Esophagus muscularis mucosa (tissue), 4 donors: ENCODE data around the gene CDK19. TPM values are rescaled to one million over a fixed set of nuclear protein-coding genes. Genes with fewer than 3 reads are reported as not detected.

ENCODE experiments used
- DNase-seq: peaks from one replicate; pipeline ENCODE4 v3.0.0-alpha.2; 2017; ENCODE audit errors: extremely low spot score
- H3K27ac ChIP-seq, 4 donors: fragments of 200-600 bp; sonication (generic); replicated peaks in 1 of 4; 1 replicate in 3 of 4; 2 replicates in 1 of 4; pipeline ENCODE4 v1.5.1; 2016 to 2019; ENCODE audit warnings: mild to moderate bottlenecking in 1 of 4
- H3K27me3 ChIP-seq, 4 donors: fragments of 200-600 bp; sonication (generic); one replicate each; pipeline versions ENCODE4 v1.5.1 to v1.6.0; 2016 to 2019
- H3K36me3 ChIP-seq, 4 donors: fragments of 200-600 bp; sonication (generic); one replicate each; pipeline ENCODE4 v1.5.1; 2016 to 2019
- H3K4me1 ChIP-seq, 4 donors: fragments of 200-600 bp; sonication (generic); one replicate each; pipeline ENCODE4 v1.5.1; 2016 to 2019
- H3K4me3 ChIP-seq, 4 donors: fragments of 200-600 bp; sonication (generic); 1 replicate in 2 of 4; 2 replicates in 2 of 4; pipeline ENCODE4 v1.5.1; 2016 to 2019; ENCODE audit warnings: mild to moderate bottlenecking in 4 of 4, moderate library complexity in 1 of 4
- H3K9me3 ChIP-seq, 4 donors: fragments of 200-600 bp; sonication (generic); 1 replicate in 3 of 4; 2 replicates in 1 of 4; pipeline ENCODE4 v1.5.1; 2016 to 2019
- CTCF ChIP-seq, 3 experiments: fragments of 200-600 bp in 2 of 3; fragments of 450-650 bp in 1 of 3; sonication (generic) in 2 of 3; IDR thresholded peaks; one replicate each; pipeline ENCODE4 v1.5.1; 2017 to 2019; ENCODE audit warnings: antibody characterized with exemption in 3 of 3, mild to moderate bottlenecking in 2 of 3, moderate library complexity in 1 of 3
- EP300 ChIP-seq: sonication (generic); formaldehyde crosslinking; IDR thresholded peaks from one replicate; pipeline ENCODE4 v1.6.1; 2017; ENCODE audit warnings: antibody characterized with exemption
- POLR2A ChIP-seq: fragments of 450-650 bp; IDR thresholded peaks from one replicate; pipeline ENCODE4 v1.6.1; 2017; ENCODE audit warnings: antibody characterized with exemption, moderate library complexity, mild to moderate bottlenecking, low read depth
- POLR2AphosphoS5 ChIP-seq, 2 donors: sonication (generic); formaldehyde crosslinking; IDR thresholded peaks; one replicate each; pipeline ENCODE4 v1.6.1; 2017; ENCODE audit warnings: antibody characterized with exemption in 2 of 2
- WGBS: methylation state at CpG from one replicate; pipeline ENCODE4 v1.1.5; 2018; 5-methylcytosine and 5-hydroxymethylcytosine counted together
- intact Hi-C: fragments of 100-400 bp; cut with DNase I; formaldehyde crosslinking; loops from one replicate; pipeline ENCODE4 v1.15.1; 2023
- total RNA-seq, 4 donors: library from RNA; depleted of rRNA; stranded (reverse); fragments of >200 nt; gene quantifications; one replicate each; pipeline versions ENCODE4 v1.1.0 to v1.2.1, GENCODE V29; 2016

The CDK19 gene
- total RNA-seq, 4 donors from 2014 or later, result 12.0 to 15.0 (median 13.6) TPM

GRCh38 chr6:110660066-110660655 is 155.1 kb downstream of the CDK19 start:
- no peaks in the 10 kb centered on the region for H3K9me3 ChIP-seq
- no peaks in the 10 kb centered on the region for H3K27me3 ChIP-seq
- intact Hi-C loops, result no loop called here
- no peak for TF ChIP-seq POLR2A
- TF ChIP-seq POLR2AphosphoS5 (IDR thresholded peaks at IDR 0.05), result no peak
- TF ChIP-seq CTCF (IDR thresholded peaks at IDR 0.05), result no peak
- no peak for TF ChIP-seq EP300
- H3K4me1 ChIP-seq, result no peaks in the 10 kb centered on the region
- H3K36me3 ChIP-seq, result peaks cover 0 to 5% (median 0%) of the 10 kb centered on the region in 4 donors
- 96% methylated on average over 9 of the region's 9 CpGs for WGBS
- DNase-seq, result no peak
- H3K27ac ChIP-seq, result no peak overlapping the region
- no peak overlapping the region for H3K4me3 ChIP-seq

- 72% methylated on average over 2 of the region's 2 CpGs for WGBS
- intact Hi-C loops, result no loop called here
- no peaks in the 10 kb centered on the region for H3K9me3 ChIP-seq
- DNase-seq, result no peak
- no peaks in the 10 kb centered on the region for H3K4me1 ChIP-seq
- H3K36me3 ChIP-seq, result peaks cover 0 to 5% (median 0%) of the 10 kb centered on the region in 4 donors
- no peak overlapping the region for H3K4me3 ChIP-seq
- TF ChIP-seq POLR2AphosphoS5 (IDR thresholded peaks at IDR 0.05) (no peak), POLR2A (no peak), CTCF (IDR thresholded peaks at IDR 0.05) (no peak), EP300 (no peak)
- no peak overlapping the region for H3K27ac ChIP-seq
- H3K27me3 ChIP-seq, result no peaks in the 10 kb centered on the region
Observed at GRCh38 chr6:110658631-110659211, 156.5 kb downstream of the CDK19 start.

GRCh38 chr6:110656492-110656891 is 158.8 kb downstream of the CDK19 start:
- Histone ChIP-seq H3K27ac (no peak overlapping the region), H3K27me3 (no peaks in the 10 kb centered on the region), H3K9me3 (no peaks in the 10 kb centered on the region), H3K4me1 (no peaks in the 10 kb centered on the region), H3K4me3 (no peak overlapping the region), H3K36me3 (peaks cover 0 to 5% (median 0%) of the 10 kb centered on the region in 4 donors)
- WGBS, result 97% methylated on average over 3 of the region's 3 CpGs
- DNase-seq, result no peak
- intact Hi-C loops, result no loop called here
- TF ChIP-seq POLR2A (no peak), EP300 (no peak), POLR2AphosphoS5 (IDR thresholded peaks at IDR 0.05) (no peak), CTCF (IDR thresholded peaks at IDR 0.05) (no peak)

GRCh38 chr6:110655821-110656220 is 159.4 kb downstream of the CDK19 start:
- Histone ChIP-seq H3K27ac (no peak overlapping the region), H3K27me3 (no peaks in the 10 kb centered on the region), H3K4me3 (no peak overlapping the region), H3K36me3 (peaks cover 0 to 5% (median 0%) of the 10 kb centered on the region in 4 donors), H3K4me1 (no peaks in the 10 kb centered on the region), H3K9me3 (no peaks in the 10 kb centered on the region)
- WGBS, result 96% methylated on average over 1 of the region's 1 CpG
- no peak for DNase-seq
- TF ChIP-seq POLR2A (no peak), POLR2AphosphoS5 (IDR thresholded peaks at IDR 0.05) (no peak), EP300 (no peak), CTCF (IDR thresholded peaks at IDR 0.05) (no peak)
- intact Hi-C loops, result no loop called here
